Measurements from ENCODE around the gene TRABD. TPM values are rescaled to one million over a fixed set of nuclear protein-coding genes. Genes with fewer than 3 reads are reported as not detected.

TRABD gene
- polyA plus RNA-seq, 1 donor from 2014 or later = 31.8 TPM

DNA sequence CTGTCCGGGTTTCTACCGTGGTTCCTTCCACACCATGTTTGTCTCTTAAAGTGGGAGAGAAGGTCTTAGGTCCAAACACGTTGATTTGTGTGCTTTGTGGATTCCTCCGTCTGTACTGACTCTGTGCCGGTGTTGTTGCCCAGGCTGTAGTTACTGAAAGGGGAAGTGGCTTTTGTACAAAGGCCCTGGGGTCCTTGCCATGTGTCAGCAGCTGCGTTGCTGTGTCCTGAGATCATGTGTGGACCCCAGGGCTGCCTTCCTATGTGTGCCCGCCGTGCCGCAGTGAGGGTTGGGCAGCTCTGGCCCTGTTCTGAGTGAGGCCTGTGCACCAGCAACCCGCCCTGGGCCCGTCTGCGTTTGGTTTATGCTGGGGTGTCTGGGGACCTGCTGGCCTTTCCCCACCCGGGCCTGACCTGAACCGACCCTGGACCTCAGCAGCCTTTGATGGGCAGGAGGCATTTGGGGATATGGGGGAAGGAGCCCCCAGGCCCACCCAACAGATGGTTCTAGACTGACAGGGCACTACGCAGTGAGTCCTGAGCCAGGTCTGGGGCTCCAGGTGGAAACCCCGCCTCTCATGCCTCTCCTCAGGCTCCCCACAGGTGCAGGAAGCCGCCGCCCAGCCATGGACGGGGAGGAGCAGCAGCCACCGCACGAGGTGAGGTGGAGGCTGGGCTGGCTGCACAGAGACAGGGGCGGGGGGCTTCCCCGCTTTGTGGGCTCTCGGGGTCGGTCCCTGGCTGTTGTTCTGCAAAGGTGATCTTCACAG lies 6.9 kb downstream of the TRABD start:
- Histone ChIP-seq H3K27ac (ENCODE audit: low read length) (no peak overlapping the region), H3K79me2 (replicated peaks; ENCODE audit: insufficient read depth, low read length) (no peaks in the 10 kb centered on the region), H4K20me1 (ENCODE audit: insufficient read depth) (no peaks in the 10 kb centered on the region)

DNA sequence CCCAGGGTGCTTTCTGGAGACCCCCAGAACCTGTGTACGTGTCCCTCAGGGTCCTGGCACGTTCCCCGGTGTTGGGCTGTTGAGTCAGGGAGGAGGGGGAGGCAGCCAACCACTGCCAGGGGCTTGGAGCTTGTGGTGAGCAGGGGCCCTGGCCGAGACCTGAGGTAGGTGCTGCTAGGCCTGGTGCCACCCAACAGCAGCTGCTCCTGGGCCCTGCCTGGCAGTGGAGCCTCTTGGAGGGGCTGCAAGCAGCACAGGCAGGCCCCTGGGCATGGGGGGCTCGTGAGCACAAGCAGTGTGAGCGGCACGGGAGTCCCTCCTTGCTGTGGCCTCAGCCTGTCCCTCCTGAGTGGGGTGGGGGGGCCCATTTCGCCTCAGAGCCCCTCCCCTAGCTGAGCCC lies 7.9 kb downstream of the TRABD start:
- H3K79me2 ChIP-seq (replicated peaks; ENCODE audit: insufficient read depth, low read length) = no peaks in the 10 kb centered on the region
- no peaks in the 10 kb centered on the region for H3K9me3 ChIP-seq (ENCODE audit: low read length)
- no peaks in the 10 kb centered on the region for H3K9me2 ChIP-seq (ENCODE audit: insufficient read depth, low read length)
- TF ChIP-seq TAF1 (IDR thresholded peaks at IDR 0.05; ENCODE audit: low read depth) = no peak
- TF ChIP-seq SMC3 (conservative IDR thresholded peaks at IDR 0.05; ENCODE audit: poor library complexity) = no peak
- no peak for TF ChIP-seq MXI1 (conservative IDR thresholded peaks at IDR 0.05; ENCODE audit: poor library complexity, severe bottlenecking)
- no peak for TF ChIP-seq POLR2AphosphoS5 (IDR thresholded peaks at IDR 0.05)
- no peak for TF ChIP-seq EP300 (conservative IDR thresholded peaks at IDR 0.05; ENCODE audit: poor library complexity, severe bottlenecking)
- TF ChIP-seq, protein P1, sequence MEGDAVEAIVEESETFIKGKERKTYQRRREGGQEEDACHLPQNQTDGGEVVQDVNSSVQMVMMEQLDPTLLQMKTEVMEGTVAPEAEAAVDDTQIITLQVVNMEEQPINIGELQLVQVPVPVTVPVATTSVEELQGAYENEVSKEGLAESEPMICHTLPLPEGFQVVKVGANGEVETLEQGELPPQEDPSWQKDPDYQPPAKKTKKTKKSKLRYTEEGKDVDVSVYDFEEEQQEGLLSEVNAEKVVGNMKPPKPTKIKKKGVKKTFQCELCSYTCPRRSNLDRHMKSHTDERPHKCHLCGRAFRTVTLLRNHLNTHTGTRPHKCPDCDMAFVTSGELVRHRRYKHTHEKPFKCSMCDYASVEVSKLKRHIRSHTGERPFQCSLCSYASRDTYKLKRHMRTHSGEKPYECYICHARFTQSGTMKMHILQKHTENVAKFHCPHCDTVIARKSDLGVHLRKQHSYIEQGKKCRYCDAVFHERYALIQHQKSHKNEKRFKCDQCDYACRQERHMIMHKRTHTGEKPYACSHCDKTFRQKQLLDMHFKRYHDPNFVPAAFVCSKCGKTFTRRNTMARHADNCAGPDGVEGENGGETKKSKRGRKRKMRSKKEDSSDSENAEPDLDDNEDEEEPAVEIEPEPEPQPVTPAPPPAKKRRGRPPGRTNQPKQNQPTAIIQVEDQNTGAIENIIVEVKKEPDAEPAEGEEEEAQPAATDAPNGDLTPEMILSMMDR (IDR thresholded peaks at IDR 0.05; ENCODE audit: poor library complexity, severe bottlenecking) = no peak
- TF ChIP-seq, protein P2, sequence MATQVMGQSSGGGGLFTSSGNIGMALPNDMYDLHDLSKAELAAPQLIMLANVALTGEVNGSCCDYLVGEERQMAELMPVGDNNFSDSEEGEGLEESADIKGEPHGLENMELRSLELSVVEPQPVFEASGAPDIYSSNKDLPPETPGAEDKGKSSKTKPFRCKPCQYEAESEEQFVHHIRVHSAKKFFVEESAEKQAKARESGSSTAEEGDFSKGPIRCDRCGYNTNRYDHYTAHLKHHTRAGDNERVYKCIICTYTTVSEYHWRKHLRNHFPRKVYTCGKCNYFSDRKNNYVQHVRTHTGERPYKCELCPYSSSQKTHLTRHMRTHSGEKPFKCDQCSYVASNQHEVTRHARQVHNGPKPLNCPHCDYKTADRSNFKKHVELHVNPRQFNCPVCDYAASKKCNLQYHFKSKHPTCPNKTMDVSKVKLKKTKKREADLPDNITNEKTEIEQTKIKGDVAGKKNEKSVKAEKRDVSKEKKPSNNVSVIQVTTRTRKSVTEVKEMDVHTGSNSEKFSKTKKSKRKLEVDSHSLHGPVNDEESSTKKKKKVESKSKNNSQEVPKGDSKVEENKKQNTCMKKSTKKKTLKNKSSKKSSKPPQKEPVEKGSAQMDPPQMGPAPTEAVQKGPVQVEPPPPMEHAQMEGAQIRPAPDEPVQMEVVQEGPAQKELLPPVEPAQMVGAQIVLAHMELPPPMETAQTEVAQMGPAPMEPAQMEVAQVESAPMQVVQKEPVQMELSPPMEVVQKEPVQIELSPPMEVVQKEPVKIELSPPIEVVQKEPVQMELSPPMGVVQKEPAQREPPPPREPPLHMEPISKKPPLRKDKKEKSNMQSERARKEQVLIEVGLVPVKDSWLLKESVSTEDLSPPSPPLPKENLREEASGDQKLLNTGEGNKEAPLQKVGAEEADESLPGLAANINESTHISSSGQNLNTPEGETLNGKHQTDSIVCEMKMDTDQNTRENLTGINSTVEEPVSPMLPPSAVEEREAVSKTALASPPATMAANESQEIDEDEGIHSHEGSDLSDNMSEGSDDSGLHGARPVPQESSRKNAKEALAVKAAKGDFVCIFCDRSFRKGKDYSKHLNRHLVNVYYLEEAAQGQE (IDR thresholded peaks at IDR 0.05; ENCODE audit: borderline replicate concordance) = no peak
- no peak for TF ChIP-seq RAD21 (conservative IDR thresholded peaks at IDR 0.05)
- TF ChIP-seq EZH2 (IDR thresholded peaks at IDR 0.05; ENCODE audit: borderline replicate concordance, insufficient read depth, low read length, poor library complexity, severe bottlenecking) = no peak
- no peak overlapping the region for H3K4me2 ChIP-seq (ENCODE audit: low read length)
- H3K27me3 ChIP-seq (ENCODE audit: insufficient read depth, low read depth, low read length) = no peaks in the 10 kb centered on the region
- H3K27ac ChIP-seq (ENCODE audit: low read length) = no peak overlapping the region
- H4K20me1 ChIP-seq (ENCODE audit: insufficient read depth) = no peaks in the 10 kb centered on the region
- no peak overlapping the region for H2AFZ ChIP-seq (ENCODE audit: low read depth, low read length)
- H3K9ac ChIP-seq (ENCODE audit: low read length) = no peak overlapping the region
- H3K4me3 ChIP-seq (ENCODE audit: low read length) = no peak overlapping the region
- no peaks in the 10 kb centered on the region for H3F3A ChIP-seq (ENCODE audit: insufficient read depth, low read length, poor library complexity, severe bottlenecking)
- no peaks in the 10 kb centered on the region for H3K36me3 ChIP-seq (ENCODE audit: insufficient read depth, low read length)

More for the DNA sequence above, 6.9 kb downstream of the TRABD start:
- H2AFZ ChIP-seq (ENCODE audit: low read depth, low read length) = no peak overlapping the region
- no peaks in the 10 kb centered on the region for H3K9me3 ChIP-seq (ENCODE audit: low read length)
- no peaks in the 10 kb centered on the region for H3K36me3 ChIP-seq (ENCODE audit: insufficient read depth, low read length)
- H3K4me3 ChIP-seq (ENCODE audit: low read length) = no peak overlapping the region
- H3K27me3 ChIP-seq (ENCODE audit: insufficient read depth, low read depth, low read length) = no peaks in the 10 kb centered on the region
- H3K9me2 ChIP-seq (ENCODE audit: insufficient read depth, low read length) = no peaks in the 10 kb centered on the region
- no peak for TF ChIP-seq EP300 (conservative IDR thresholded peaks at IDR 0.05; ENCODE audit: poor library complexity, severe bottlenecking)
- no peak for TF ChIP-seq EZH2 (IDR thresholded peaks at IDR 0.05; ENCODE audit: borderline replicate concordance, insufficient read depth, low read length, poor library complexity, severe bottlenecking)
- TF ChIP-seq POLR2AphosphoS5 (IDR thresholded peaks at IDR 0.05) = no peak
- no peak for TF ChIP-seq TAF1 (IDR thresholded peaks at IDR 0.05; ENCODE audit: low read depth)
- TF ChIP-seq, protein P2 (IDR thresholded peaks at IDR 0.05; ENCODE audit: borderline replicate concordance) = no peak
- TF ChIP-seq RAD21 (conservative IDR thresholded peaks at IDR 0.05) = no peak
- TF ChIP-seq, protein P1 (IDR thresholded peaks at IDR 0.05; ENCODE audit: poor library complexity, severe bottlenecking) = no peak
- TF ChIP-seq SMC3 (conservative IDR thresholded peaks at IDR 0.05; ENCODE audit: poor library complexity) = no peak
- TF ChIP-seq MXI1 (conservative IDR thresholded peaks at IDR 0.05; ENCODE audit: poor library complexity, severe bottlenecking) = no peak
- no peaks in the 10 kb centered on the region for H3F3A ChIP-seq (ENCODE audit: insufficient read depth, low read length, poor library complexity, severe bottlenecking)
- H3K9ac ChIP-seq (ENCODE audit: low read length) = no peak overlapping the region
- no peak overlapping the region for H3K4me2 ChIP-seq (ENCODE audit: low read length)

Data from neural cell (in vitro differentiated cells).